Measurements from ENCODE around the gene EXOC8.
A peak's percentile ranks its signal among the peaks of the same experiment; 100 is the strongest.

EXOC8 gene

GRCh38 chr1:231337472-231338269 is at the start of gene EXOC8:
Gene EXOC8, minus strand, starts transcription at chr1:231337852. Its CDS starts 107 bp downstream, at chr1:231337745.
- peak; percentile 99 for FAIRE-seq

DNA sequence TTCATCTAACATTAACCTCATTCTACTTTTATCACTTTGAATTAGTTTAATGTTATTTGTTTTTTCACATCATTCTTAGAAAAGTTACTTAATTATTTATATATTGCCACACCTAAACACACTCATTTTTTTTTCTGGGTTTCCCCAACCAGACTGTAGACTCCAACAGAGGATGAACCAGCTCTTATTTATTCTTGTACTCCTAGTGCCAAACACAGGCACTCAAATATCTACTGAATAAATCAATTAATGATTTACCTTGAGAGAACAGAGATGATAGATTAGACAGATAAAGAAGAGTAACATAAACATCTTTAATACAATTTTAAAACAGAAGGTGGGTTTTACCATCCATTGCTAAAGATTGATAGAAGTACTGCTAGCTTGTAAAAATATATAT is 48.8 kb upstream of the EXOC8 start:
- DNase-seq (ENCODE audit: insufficient read length, low spot score) (no peak), FAIRE-seq (no peak)

More at GRCh38 chr1:231337472-231338269, at the start of gene EXOC8:
- DNase-seq (ENCODE audit: insufficient read length, low spot score) = peak; percentile 85

DNA sequence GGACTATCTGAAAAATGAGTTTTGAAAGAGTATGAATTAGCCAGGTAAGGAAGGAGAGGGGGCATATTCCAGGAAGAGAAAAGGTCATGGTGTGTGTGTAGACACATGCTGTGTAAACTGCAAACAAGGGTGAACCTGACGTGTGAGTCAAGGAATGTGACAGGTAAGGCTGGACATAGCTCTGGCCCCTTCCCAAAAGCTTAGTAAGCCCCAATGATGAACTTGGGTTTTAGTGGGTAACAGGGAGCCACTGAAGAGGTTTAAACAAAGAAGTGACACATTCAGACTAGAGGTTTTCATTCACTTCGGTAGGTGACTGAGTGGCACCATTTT is 47.7 kb upstream of the EXOC8 start:
- no peak for DNase-seq (ENCODE audit: insufficient read length, low spot score)
- FAIRE-seq = no peak

GRCh38 chr1:231384696-231385415 is 47.2 kb upstream of the EXOC8 start:
- FAIRE-seq (no peak), DNase-seq (ENCODE audit: insufficient read length, low spot score) (no peak)

- DNase-seq (ENCODE audit: insufficient read length, low spot score) = no peak
Observed at GRCh38 chr1:231383159-231383860, 45.7 kb upstream of the EXOC8 start.

GRCh38 chr1:231382426-231382825 is 44.8 kb upstream of the EXOC8 start:
- no peak for FAIRE-seq
- no peak for DNase-seq (ENCODE audit: insufficient read length, low spot score)

More at GRCh38 chr1:231383159-231383860, 45.7 kb upstream of the EXOC8 start:
- no peak for FAIRE-seq

DNA sequence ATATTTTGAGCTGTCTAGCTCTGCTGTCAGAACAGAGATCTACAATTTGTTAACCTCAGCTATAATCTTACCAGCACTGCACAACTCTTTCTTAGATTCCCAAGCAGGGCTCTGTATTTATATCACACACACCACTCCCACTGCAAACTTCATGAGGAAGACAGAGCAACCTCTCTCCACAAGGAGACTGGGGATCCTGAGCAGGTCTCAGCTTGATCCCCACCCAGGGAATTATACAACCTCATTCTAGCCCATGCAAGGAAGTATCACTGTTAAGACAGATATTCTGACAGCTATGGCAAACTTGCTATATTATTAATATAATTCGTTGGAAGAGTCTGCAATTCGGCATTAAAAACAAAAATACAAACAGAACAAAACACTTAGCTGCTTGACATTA is 44.1 kb upstream of the EXOC8 start:
- DNase-seq (ENCODE audit: insufficient read length, low spot score) = no peak
- no peak for FAIRE-seq

- FAIRE-seq = no peak
- no peak for DNase-seq (ENCODE audit: insufficient read length, low spot score)
Observed at GRCh38 chr1:231376875-231377549, 39.4 kb upstream of the EXOC8 start.

- FAIRE-seq (no peak), DNase-seq (ENCODE audit: insufficient read length, low spot score) (no peak)
Observed at GRCh38 chr1:231376101-231376500, 38.4 kb upstream of the EXOC8 start.

- no peak for DNase-seq (ENCODE audit: insufficient read length, low spot score)
- no peak for FAIRE-seq
Observed at GRCh38 chr1:231374394-231374793, 36.7 kb upstream of the EXOC8 start.

DNA sequence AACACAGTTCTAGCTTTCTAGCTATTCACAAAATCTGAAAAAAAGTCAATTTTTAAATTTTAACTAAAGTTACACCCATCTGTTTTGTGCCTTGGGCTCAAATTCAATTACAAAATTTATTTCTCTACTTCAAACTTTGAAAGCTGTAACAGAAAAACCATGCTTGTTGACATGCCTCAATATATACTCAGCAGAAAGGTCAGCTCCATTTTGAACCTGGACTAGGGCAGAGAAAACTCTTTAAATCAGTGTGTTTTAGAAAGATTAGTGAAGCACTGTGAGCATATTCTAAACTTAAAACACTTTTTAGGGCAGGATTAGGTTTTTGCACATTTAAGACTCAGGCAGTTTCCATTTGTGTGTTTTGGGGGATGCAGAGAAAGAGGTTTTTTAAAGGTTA is 34.8 kb upstream of the EXOC8 start:
- DNase-seq (ENCODE audit: insufficient read length, low spot score) (no peak), FAIRE-seq (no peak)

DNA sequence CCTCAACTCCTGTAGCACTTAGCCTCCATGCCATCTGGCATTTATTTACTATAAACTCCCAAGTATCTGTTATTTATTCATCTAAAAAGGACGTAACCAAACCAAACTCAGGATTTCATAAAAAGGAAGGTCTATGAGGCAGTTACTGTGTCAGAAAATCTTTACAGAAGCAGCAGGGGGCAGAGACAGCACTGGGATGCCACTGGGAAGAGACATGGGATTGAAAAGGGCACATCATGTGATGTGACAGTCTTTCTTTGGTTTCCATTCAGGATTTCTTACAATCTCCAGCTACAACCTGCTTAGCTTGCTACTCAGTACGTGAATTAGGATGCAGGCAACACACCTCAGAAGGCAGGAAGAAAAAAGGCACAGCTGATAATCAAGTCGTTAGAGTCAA is 31.6 kb upstream of the EXOC8 start:
- DNase-seq (ENCODE audit: insufficient read length, low spot score) = no peak
- no peak for FAIRE-seq

GRCh38 chr1:231364192-231364591 is 26.5 kb upstream of the EXOC8 start:
- DNase-seq (ENCODE audit: insufficient read length, low spot score) (no peak), FAIRE-seq (no peak)

DNA sequence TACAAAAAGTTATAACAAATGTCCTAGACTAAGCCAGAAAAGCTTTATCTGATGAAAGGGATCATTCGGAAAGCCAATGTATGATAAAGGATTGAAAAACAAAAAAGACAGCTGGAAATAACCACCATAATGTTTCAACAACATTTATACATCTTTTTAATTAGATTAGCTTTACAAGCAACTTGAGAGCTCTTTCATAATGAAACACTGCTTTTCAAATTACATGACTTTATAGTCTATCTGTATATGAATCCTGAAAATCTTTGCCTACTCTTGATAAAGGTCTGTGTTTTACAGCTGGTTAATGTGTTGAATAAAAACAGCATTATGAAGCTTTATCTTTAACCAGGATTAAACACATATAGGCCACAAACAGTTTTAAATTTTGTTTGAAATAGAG is 26.0 kb upstream of the EXOC8 start:
- DNase-seq (ENCODE audit: insufficient read length, low spot score) (no peak), FAIRE-seq (no peak)

DNA sequence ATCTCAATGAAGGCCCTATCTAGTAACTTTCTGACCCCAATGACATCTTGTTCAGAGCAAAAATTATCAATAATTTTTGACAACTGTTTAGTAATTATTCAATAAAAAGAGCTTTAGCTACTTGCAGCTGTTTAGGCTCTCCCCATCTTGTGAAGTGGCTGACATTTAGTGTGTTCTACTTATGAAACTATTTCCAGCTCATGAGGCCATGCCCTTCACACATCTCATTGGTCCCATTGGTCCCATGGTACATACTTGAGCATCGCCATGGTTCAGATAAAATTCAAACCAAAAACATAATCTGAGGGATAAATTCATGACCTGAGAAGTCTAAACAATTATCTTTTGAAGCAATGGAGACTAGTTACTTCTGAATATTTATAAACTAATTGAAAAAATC is 24.7 kb upstream of the EXOC8 start:
- no peak for DNase-seq (ENCODE audit: insufficient read length, low spot score)
- FAIRE-seq = no peak

- FAIRE-seq (no peak), DNase-seq (ENCODE audit: insufficient read length, low spot score) (no peak)
Observed at GRCh38 chr1:231359113-231359512, 21.5 kb upstream of the EXOC8 start.

DNA sequence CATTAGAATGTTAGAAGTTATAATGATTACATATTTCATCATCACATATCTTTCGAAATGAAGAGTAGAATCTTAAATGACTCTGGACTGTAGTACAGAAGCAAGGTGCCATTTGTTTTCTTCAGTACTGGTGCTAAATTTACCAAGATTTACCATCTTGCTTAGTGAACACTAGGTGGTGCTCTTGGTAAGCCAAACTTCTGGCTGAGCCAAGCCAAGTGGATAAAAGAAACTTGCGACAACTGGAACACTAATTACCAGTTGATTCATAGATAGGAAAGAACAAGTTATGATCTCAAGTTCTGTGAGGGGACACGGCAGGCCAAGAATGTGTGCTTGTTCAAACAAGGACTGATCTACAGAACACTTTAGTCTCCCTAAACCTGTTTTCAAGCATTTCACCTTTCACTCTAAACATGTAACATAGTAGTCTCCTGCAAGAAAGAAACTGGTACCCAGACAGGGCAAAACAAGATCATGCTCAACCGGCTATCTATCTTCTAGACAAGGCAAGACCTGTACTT is 20.2 kb upstream of the EXOC8 start:
- DNase-seq (ENCODE audit: insufficient read length, low spot score) = peak; percentile 35

GRCh38 chr1:231357187-231357772 is 19.6 kb upstream of the EXOC8 start:
- DNase-seq (ENCODE audit: insufficient read length, low spot score) (no peak), FAIRE-seq (no peak)

More for the DNA sequence above, 20.2 kb upstream of the EXOC8 start:
- peak; percentile 98 for FAIRE-seq

GRCh38 chr1:231355171-231355570 is 17.5 kb upstream of the EXOC8 start:
- FAIRE-seq (no peak), DNase-seq (ENCODE audit: insufficient read length, low spot score) (no peak)

- FAIRE-seq (no peak), DNase-seq (ENCODE audit: insufficient read length, low spot score) (no peak)
Observed at GRCh38 chr1:231354330-231355020, 16.8 kb upstream of the EXOC8 start.
